NT2/D1 (cell line): Measurements from ENCODE around the gene CKLF.

Experiments used
- YY1 ChIP-seq: IDR thresholded peaks from 2 replicates; pipeline ENCODE4 v1.6.1; 2011; ENCODE audit not compliant: insufficient read length, insufficient read depth
- ZNF274 ChIP-seq: IDR thresholded peaks from 2 replicates; pipeline ENCODE4 v1.6.1; 2011; ENCODE audit warnings: mild to moderate bottlenecking, low read depth, low read length

DNA sequence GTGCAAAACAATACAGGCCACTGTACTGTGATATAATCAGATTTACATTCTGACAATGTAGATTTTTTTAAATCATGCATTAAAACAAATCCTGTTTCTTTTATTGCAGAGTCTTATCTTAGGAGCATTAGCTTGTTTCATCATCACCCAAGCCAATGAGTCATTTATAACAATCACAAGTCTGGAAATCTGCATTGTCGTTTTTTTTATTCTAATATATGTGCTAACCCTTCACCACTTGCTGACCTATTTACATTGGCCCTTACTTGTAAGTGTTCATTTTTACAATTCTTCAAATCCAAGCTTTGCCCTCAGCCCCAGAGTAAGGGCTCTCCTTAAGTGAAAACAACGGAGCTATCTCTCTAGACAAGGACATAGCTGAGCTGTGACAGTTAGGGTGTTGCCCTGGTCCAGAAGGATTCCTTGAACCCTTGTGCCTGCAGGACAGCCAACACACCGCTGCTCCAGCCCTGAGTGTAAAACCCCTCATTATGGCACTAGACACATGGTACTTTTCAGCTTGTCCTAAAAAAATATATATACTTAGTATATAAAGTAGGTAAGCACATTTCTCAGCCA, 17.5 kb downstream of the CKLF start:
- TF ChIP-seq ZNF274 (no peak), YY1 (no peak)
